Testis (tissue), 3 donors: ENCODE data around the gene OLFM1. TPM values are rescaled to one million over a fixed set of nuclear protein-coding genes. Genes with fewer than 3 reads are reported as not detected.

Experiments
- DNase-seq: peaks from one replicate; pipeline ENCODE4 v3.0.0-alpha.2; 2019
- H3K27ac ChIP-seq, 2 donors: fragments of 200-600 bp; sonication (generic); one replicate each; pipeline ENCODE4 v1.5.1; 2019
- H3K27me3 ChIP-seq: fragments of 200-600 bp; sonication (generic); one replicate; pipeline ENCODE4 v1.5.1; 2019
- H3K36me3 ChIP-seq: fragments of 200-600 bp; sonication (generic); one replicate; pipeline ENCODE4 v1.5.1; 2017; ENCODE audit warnings: low read depth; ENCODE audit errors: missing control alignments
- H3K4me1 ChIP-seq: fragments of 200-600 bp; sonication (generic); one replicate; pipeline ENCODE4 v1.5.1; 2019
- H3K4me3 ChIP-seq, 2 donors: fragments of 200-600 bp; sonication (generic); one replicate each; pipeline ENCODE4 v1.5.1; 2017 to 2019
- H3K9me3 ChIP-seq: fragments of 200-600 bp; sonication (generic); one replicate; pipeline ENCODE4 v1.5.1; 2017
- CTCF ChIP-seq, 3 experiments: fragments of 450-650 bp in 2 of 3; fragments of 200-600 bp in 1 of 3; sonication (generic) in 1 of 3; IDR thresholded peaks; one replicate each; pipeline ENCODE4 v1.5.1; 2016 to 2019; ENCODE audit warnings: antibody characterized with exemption in 3 of 3, mild to moderate bottlenecking in 2 of 3, moderate library complexity in 1 of 3
- POLR2A ChIP-seq: fragments of 450-650 bp; IDR thresholded peaks from one replicate; pipeline ENCODE4 v1.6.1; 2017; ENCODE audit warnings: antibody characterized with exemption, mild to moderate bottlenecking, moderate library complexity
- WGBS, 2 donors: methylation state at CpG; one replicate each; pipeline ENCODE4 v1.1.5; 2018; 5-methylcytosine and 5-hydroxymethylcytosine counted together
- intact Hi-C: fragments of 100-400 bp; cut with DNase I; formaldehyde crosslinking; loops from one replicate; pipeline ENCODE4 v1.15.1; 2023; ENCODE audit warnings: low total_unique reads
- polyA plus RNA-seq: library from polyadenylated mRNA; stranded (reverse); fragments of 350-450 nt; fragmentation: Illumina TruSeq; extraction: RNeasy Lipid Tissue Mini Kit (QIAGEN cat#74804); gene quantifications from one replicate; pipeline ENCODE4 v1.2.3, GENCODE V29; 2014; ENCODE audit warnings: low read depth, low replicate concordance; ENCODE audit not compliant: insufficient read depth
- total RNA-seq, 2 donors: library from RNA; depleted of rRNA; stranded (reverse); fragments of >200 nt; gene quantifications; one replicate each; pipeline ENCODE4 v1.2.3, GENCODE V29; 2016

OLFM1 gene
- total and polyA plus RNA-seq, 3 donors from 2014 or later, result 13.9 to 24.4 (median 16.0) TPM

DNA sequence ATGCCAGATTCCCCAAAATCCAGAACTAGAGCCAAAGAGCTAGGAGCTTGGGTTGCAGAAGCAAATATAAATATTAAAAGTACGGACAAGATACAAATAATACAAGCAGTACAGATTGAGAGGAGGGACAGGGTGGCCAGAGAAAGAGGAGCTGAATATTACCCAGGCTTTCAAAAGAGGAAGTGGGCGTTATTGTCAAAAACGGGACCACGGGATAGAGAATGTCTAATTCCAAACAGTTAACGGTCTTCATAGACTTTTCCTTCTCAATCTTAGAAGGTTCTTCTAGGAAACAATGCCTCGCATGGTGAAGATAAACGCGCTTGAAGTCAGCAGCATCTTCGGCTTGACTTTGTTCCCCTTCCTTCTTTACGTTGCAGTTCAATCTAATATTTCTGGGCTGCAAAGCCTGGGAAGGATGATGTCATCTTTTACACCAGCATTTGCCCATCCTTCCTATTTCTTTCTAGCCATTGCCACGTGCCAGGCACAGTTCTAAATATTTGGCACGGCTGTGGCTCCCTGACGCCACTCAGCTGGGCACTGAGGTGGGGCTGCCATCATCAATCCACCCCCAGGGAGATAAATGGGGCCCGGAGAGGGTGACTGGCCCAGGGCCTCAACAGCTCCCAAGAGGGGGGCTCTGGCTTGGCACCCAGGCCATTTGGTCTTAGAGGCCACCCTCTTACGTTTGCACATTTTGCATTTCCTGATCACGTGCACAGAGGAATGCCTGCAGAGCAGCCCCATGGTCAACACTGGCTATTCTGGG, 16.3 kb upstream of the OLFM1 start:
- no peak overlapping the region for H3K27ac ChIP-seq
- H3K4me1 ChIP-seq, result peaks cover 8% of the 10 kb centered on the region
- H3K9me3 ChIP-seq, result no peaks in the 10 kb centered on the region
- H3K27me3 ChIP-seq, result no peaks in the 10 kb centered on the region
- intact Hi-C loops, result no loop called here
- 66 to 76% methylated on average over 16 of the region's 16 CpGs for WGBS, 2 donors
- no peak for DNase-seq
- H3K4me3 ChIP-seq, result no peak overlapping the region
- no peaks in the 10 kb centered on the region for H3K36me3 ChIP-seq
- TF ChIP-seq CTCF (IDR thresholded peaks at IDR 0.05), result no peak
- TF ChIP-seq POLR2A, result no peak

DNA sequence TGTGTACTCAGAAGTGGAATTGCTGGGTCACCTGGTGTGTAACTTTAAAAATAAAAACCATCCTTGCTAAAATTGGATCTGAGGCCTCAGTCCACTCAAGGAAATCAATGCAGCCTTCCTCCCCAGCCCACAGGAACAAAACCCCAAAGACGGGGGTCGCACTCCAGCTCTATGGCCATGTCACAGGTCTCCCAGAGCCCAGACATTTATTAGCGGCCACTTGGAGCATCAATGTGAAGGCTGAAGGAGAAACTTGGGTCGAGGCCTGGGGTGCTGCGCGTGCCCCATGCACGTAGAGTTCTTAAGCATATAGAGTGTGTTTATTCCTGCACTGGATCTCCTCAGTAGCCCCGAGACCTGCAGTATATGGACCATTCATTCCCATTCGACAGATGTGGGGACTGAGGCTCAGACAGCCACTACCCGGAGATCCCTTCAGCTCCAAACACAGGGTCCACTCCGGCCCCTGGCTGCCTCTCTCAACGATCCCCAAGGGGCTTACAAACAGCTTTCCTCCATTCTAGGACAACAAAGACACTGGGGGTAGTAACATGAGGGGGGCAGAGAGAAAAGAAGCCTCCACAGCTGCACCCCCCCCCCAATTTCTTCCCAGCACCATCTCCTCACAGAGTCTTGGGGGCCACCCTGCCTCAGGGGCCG, 14.3 kb upstream of the OLFM1 start:
- H3K4me3 ChIP-seq, result no peak overlapping the region
- H3K9me3 ChIP-seq, result no peaks in the 10 kb centered on the region
- no peaks in the 10 kb centered on the region for H3K27me3 ChIP-seq
- H3K27ac ChIP-seq, result no peak overlapping the region
- TF ChIP-seq CTCF (IDR thresholded peaks at IDR 0.05), result no peak
- TF ChIP-seq POLR2A, result no peak
- no peak for DNase-seq
- WGBS, 2 donors, result 88 to 93% methylated on average over 13 of the region's 13 CpGs
- H3K4me1 ChIP-seq, result peaks cover 10% of the 10 kb centered on the region
- intact Hi-C loops, result no loop called here
- H3K36me3 ChIP-seq, result no peaks in the 10 kb centered on the region

- Histone ChIP-seq H3K4me3 (no peak overlapping the region), H3K27ac (no peak overlapping the region), H3K4me1 (peaks cover 10% of the 10 kb centered on the region), H3K9me3 (no peaks in the 10 kb centered on the region), H3K36me3 (no peaks in the 10 kb centered on the region), H3K27me3 (no peaks in the 10 kb centered on the region)
- DNase-seq, result no peak
- 85 to 88% methylated on average over 8 to 9 of the region's 9 CpGs for WGBS, 2 donors
- TF ChIP-seq POLR2A (no peak), CTCF (IDR thresholded peaks at IDR 0.05) (no peak)
- intact Hi-C loops, result no loop called here
Observed at GRCh38 chr9:135073741-135074305, 13.6 kb upstream of the OLFM1 start.

GRCh38 chr9:135074354-135075233, 12.9 kb upstream of the OLFM1 start:
- H3K27me3 ChIP-seq, result no peaks in the 10 kb centered on the region
- DNase-seq, result no peak
- WGBS, 2 donors, result 37 to 46% methylated on average over 14 to 19 of the region's 19 CpGs
- peaks cover 10% of the 10 kb centered on the region for H3K4me1 ChIP-seq
- intact Hi-C loops, result no loop called here
- H3K4me3 ChIP-seq, result peak overlapping the region; percentile 48 to 63
- no peaks in the 10 kb centered on the region for H3K36me3 ChIP-seq
- no peak for TF ChIP-seq POLR2A
- TF ChIP-seq CTCF (IDR thresholded peaks at IDR 0.05), result no peak
- no peak overlapping the region for H3K27ac ChIP-seq
- no peaks in the 10 kb centered on the region for H3K9me3 ChIP-seq
